Naive thymus-derived CD4-positive, alpha-beta T cell (primary cell): ENCODE data around the gene POLR2L. TPM values are rescaled to one million over a fixed set of nuclear protein-coding genes. Genes with fewer than 3 reads are reported as not detected.

ENCODE experiments used
- ATAC-seq: fragments of 150-1000 bp; cut with Tn5 transposase; 2 replicates; pipeline ENCODE4 v1.10.0; 2021; ENCODE audit warnings: mild to moderate bottlenecking, moderate library complexity
- CTCF ChIA-PET: fragments of 350-600 bp; sonication (Branson Sonifier 250); formaldehyde crosslinking; loops from one replicate; lab custom pipeline; 2021; ENCODE audit warnings: antibody characterized with exemption; lab: Charles Lee
- POLR2A ChIA-PET: fragments of 350-600 bp; sonication (Branson Sonifier 250); formaldehyde crosslinking; loops from one replicate; lab custom pipeline; 2021; ENCODE audit warnings: antibody characterized with exemption, inconsistent platforms; lab: Charles Lee
- DNase-seq, 9 donors: peaks; one replicate each; pipeline versions ENCODE4 v3.0.0 to v3.0.0-alpha.2; 2020 to 2022; ENCODE audit warnings: mixed read lengths in 1 of 9
- H3K27ac ChIP-seq: one replicate; pipeline ENCODE4 v1.7.0; 2013; ENCODE audit warnings: mild to moderate bottlenecking, low read depth, low read length, moderate library complexity
- H3K27me3 ChIP-seq, 2 donors: one replicate each; pipeline ENCODE4 v1.7.0; 2013; ENCODE audit warnings: low read length in 2 of 2, mild to moderate bottlenecking in 2 of 2, moderate library complexity in 2 of 2; ENCODE audit not compliant: control insufficient read depth in 2 of 2, insufficient read depth in 2 of 2
- H3K36me3 ChIP-seq, 3 experiments: 1 replicate in 2 of 3; 2 replicates in 1 of 3; pipeline ENCODE4 v1.7.0; 2013; ENCODE audit warnings: low read length in 3 of 3, mild to moderate bottlenecking in 3 of 3, moderate library complexity in 1 of 3; ENCODE audit not compliant: insufficient read depth in 3 of 3, control insufficient read depth in 2 of 3
- H3K4me1 ChIP-seq, 2 donors: one replicate each; pipeline ENCODE4 v1.7.0; 2013; ENCODE audit warnings: low read length in 2 of 2, mild to moderate bottlenecking in 2 of 2, moderate library complexity in 1 of 2; ENCODE audit not compliant: control insufficient read depth in 2 of 2, insufficient read depth in 2 of 2
- H3K4me3 ChIP-seq: 2 replicates; pipeline ENCODE4 v1.7.0; 2013; ENCODE audit warnings: mild to moderate bottlenecking, low read length
- H3K9me3 ChIP-seq, 3 experiments: 1 replicate in 2 of 3; 2 replicates in 1 of 3; pipeline ENCODE4 v1.7.0; 2013; ENCODE audit warnings: low read length in 3 of 3; ENCODE audit not compliant: control insufficient read depth in 2 of 3
- H3K27ac Mint-ChIP-seq, 9 donors: one replicate each; pipeline ENCODE4 v1.8.0; 2020 to 2022; ENCODE audit warnings: mixed read lengths in 9 of 9, mild to moderate bottlenecking in 8 of 9, moderate library complexity in 5 of 9, inconsistent platforms in 2 of 9
- H3K27me3 Mint-ChIP-seq, 5 donors: one replicate each; pipeline ENCODE4 v1.8.0; 2021 to 2022; ENCODE audit warnings: mixed read lengths in 5 of 5, mild to moderate bottlenecking in 1 of 5
- H3K36me3 Mint-ChIP-seq, 5 donors: one replicate each; pipeline ENCODE4 v1.8.0; 2020 to 2022; ENCODE audit warnings: mixed read lengths in 5 of 5, mild to moderate bottlenecking in 3 of 5, inconsistent platforms in 1 of 5
- H3K4me1 Mint-ChIP-seq, 7 donors: one replicate each; pipeline ENCODE4 v1.8.0; 2020 to 2022; ENCODE audit warnings: mixed read lengths in 7 of 7, mild to moderate bottlenecking in 3 of 7, inconsistent platforms in 1 of 7
- H3K4me3 Mint-ChIP-seq, 10 donors: one replicate each; pipeline ENCODE4 v1.8.0; 2020 to 2022; ENCODE audit warnings: mild to moderate bottlenecking in 10 of 10, mixed read lengths in 10 of 10, moderate library complexity in 6 of 10, inconsistent platforms in 2 of 10
- H3K9me3 Mint-ChIP-seq, 11 donors: one replicate each; pipeline ENCODE4 v1.8.0; 2020 to 2022; ENCODE audit warnings: mixed read lengths in 11 of 11, mild to moderate bottlenecking in 4 of 11, inconsistent platforms in 1 of 11, moderate library complexity in 1 of 11
- intact Hi-C, 2 donors: fragments of 100-400 bp; cut with micrococcal nuclease; formaldehyde crosslinking; loops; one replicate each; pipeline ENCODE4 v1.15.1; 2023
- polyA plus RNA-seq, 2 donors: library from polyadenylated mRNA; unstranded; fragments of 300-500 nt; fragmentation: Illumina TruSeq; gene quantifications; one replicate each; pipeline ENCODE4 v1.2.3, GENCODE V29; 2021
- total RNA-seq, 6 experiments: library from RNA in 5 of 6; stranded (reverse) in 5 of 6; gene quantifications; 1 replicate in 5 of 6; 2 replicates in 1 of 6; pipeline ENCODE4 v1.2.3 and lab custom pipeline; 2021 to 2026

The POLR2L gene
- total and polyA plus RNA-seq, 7 experiments from 2014 or later = 31.2 to 93.3 (median 49.1) TPM

GRCh38 chr11:855796-856195 lies 13.5 kb upstream of the POLR2L start:
- Mint-ChIP-seq H3K4me3 (no peak overlapping the region), H3K9me3 (no peaks in the 10 kb centered on the region), H3K36me3 (no peaks in the 10 kb centered on the region), H3K27me3 (no peaks in the 10 kb centered on the region), H3K27ac (no peak overlapping the region), H3K4me1 (peaks cover 0 to 9% (median 0%) of the 10 kb centered on the region in 7 donors)
- no peak for DNase-seq
- Histone ChIP-seq H3K4me1 (no peaks in the 10 kb centered on the region), H3K9me3 (no peaks in the 10 kb centered on the region), H3K27me3 (no peaks in the 10 kb centered on the region), H3K36me3 (no peaks in the 10 kb centered on the region), H3K4me3 (no peak overlapping the region), H3K27ac (no peak overlapping the region)
- intact Hi-C loops = no loop called here
- ChIA-PET POLR2A (interaction anchor here (0.5 kb wide), 1 partner anchor 17 kb away, joined by 4 read pairs; no protein-coding TSS in a partner anchor), CTCF (no interaction called here)
- no peak for ATAC-seq

- POLR2A ChIA-PET = no interaction called here
- Mint-ChIP-seq H3K4me1 (peaks cover 0 to 9% (median 0%) of the 10 kb centered on the region in 7 donors), H3K27me3 (no peaks in the 10 kb centered on the region), H3K27ac (no peak overlapping the region), H3K9me3 (no peaks in the 10 kb centered on the region), H3K36me3 (no peaks in the 10 kb centered on the region), H3K4me3 (no peak overlapping the region)
- ATAC-seq = no peak
- Histone ChIP-seq H3K27ac (no peak overlapping the region), H3K36me3 (no peaks in the 10 kb centered on the region), H3K27me3 (no peaks in the 10 kb centered on the region), H3K9me3 (no peaks in the 10 kb centered on the region), H3K4me1 (no peaks in the 10 kb centered on the region), H3K4me3 (no peak overlapping the region)
- intact Hi-C loops = no loop called here
- no peak for DNase-seq
- CTCF ChIA-PET = no interaction called here
Observed at GRCh38 chr11:855330-855674, 13.0 kb upstream of the POLR2L start.

GRCh38 chr11:854601-855329 lies 12.4 kb upstream of the POLR2L start:
- Histone ChIP-seq H3K36me3 (no peaks in the 10 kb centered on the region), H3K27ac (no peak overlapping the region), H3K4me1 (no peaks in the 10 kb centered on the region), H3K27me3 (no peaks in the 10 kb centered on the region), H3K9me3 (no peaks in the 10 kb centered on the region), H3K4me3 (no peak overlapping the region)
- Mint-ChIP-seq H3K27ac (no peak overlapping the region), H3K4me1 (peaks cover 0 to 10% (median 0%) of the 10 kb centered on the region in 7 donors), H3K27me3 (peaks cover 0 to 2% (median 0%) of the 10 kb centered on the region in 5 donors), H3K36me3 (no peaks in the 10 kb centered on the region), H3K9me3 (no peaks in the 10 kb centered on the region), H3K4me3 (no peak overlapping the region)
- DNase-seq (no peak), ATAC-seq (no peak)
- ChIA-PET CTCF (interaction anchor here (0.5 kb wide), 1 partner anchor 1226 kb away, joined by 3 read pairs; no protein-coding TSS in a partner anchor), POLR2A (no interaction called here)
- intact Hi-C loops = no loop called here

GRCh38 chr11:853682-854448 lies 11.5 kb upstream of the POLR2L start:
- intact Hi-C loops = no loop called here
- ChIA-PET POLR2A (no interaction called here), CTCF (interaction anchor here (0.5 kb wide), 1 partner anchor 1227 kb away, joined by 3 read pairs; no protein-coding TSS in a partner anchor)
- DNase-seq (no peak), ATAC-seq (no peak)
- H3K27ac ChIP-seq = no peak overlapping the region
- H3K27ac Mint-ChIP-seq = no peak overlapping the region
- H3K4me3 ChIP-seq = no peak overlapping the region
- H3K4me3 Mint-ChIP-seq = no peak overlapping the region
- H3K4me1 ChIP-seq = peaks cover 0 to 1% of the 10 kb centered on the region in 2 donors
- H3K9me3 Mint-ChIP-seq = no peaks in the 10 kb centered on the region
- peaks cover 0 to 1% of the 10 kb centered on the region in 2 donors for H3K27me3 ChIP-seq
- peaks cover 0 to 9% (median 0%) of the 10 kb centered on the region in 7 donors for H3K4me1 Mint-ChIP-seq
- H3K27me3 Mint-ChIP-seq = peaks cover 0 to 4% (median 0%) of the 10 kb centered on the region in 5 donors
- H3K9me3 ChIP-seq = no peaks in the 10 kb centered on the region
- H3K36me3 Mint-ChIP-seq = no peaks in the 10 kb centered on the region
- H3K36me3 ChIP-seq = no peaks in the 10 kb centered on the region

- ATAC-seq (no peak), DNase-seq (no peak)
- Histone ChIP-seq H3K4me3 (no peak overlapping the region), H3K27ac (no peak overlapping the region), H3K4me1 (peaks cover 5 to 7% of the 10 kb centered on the region in 2 donors), H3K9me3 (no peaks in the 10 kb centered on the region), H3K27me3 (peaks cover 0 to 6% of the 10 kb centered on the region in 2 donors), H3K36me3 (no peaks in the 10 kb centered on the region)
- peak overlapping the region in 2 of 10 donors; percentile 29 to 31 for H3K4me3 Mint-ChIP-seq
- peaks cover 0 to 13% (median 3%) of the 10 kb centered on the region in 7 donors for H3K4me1 Mint-ChIP-seq
- no peaks in the 10 kb centered on the region for H3K36me3 Mint-ChIP-seq
- peaks cover 0 to 10% (median 0%) of the 10 kb centered on the region in 5 donors for H3K27me3 Mint-ChIP-seq
- H3K9me3 Mint-ChIP-seq = no peaks in the 10 kb centered on the region
- POLR2A ChIA-PET = no interaction called here
- intact Hi-C loops = no loop called here
- no peak overlapping the region for H3K27ac Mint-ChIP-seq
- CTCF ChIA-PET = no interaction called here
Observed at GRCh38 chr11:852762-853161, 10.4 kb upstream of the POLR2L start.

GRCh38 chr11:850775-851763 lies 8.7 kb upstream of the POLR2L start:
- Histone ChIP-seq H3K4me3 (no peak overlapping the region), H3K36me3 (no peaks in the 10 kb centered on the region), H3K27me3 (peaks cover 0 to 6% of the 10 kb centered on the region in 2 donors), H3K27ac (no peak overlapping the region), H3K9me3 (no peaks in the 10 kb centered on the region), H3K4me1 (peaks cover 5 to 7% of the 10 kb centered on the region in 2 donors)
- Mint-ChIP-seq H3K4me3 (peak overlapping the region in 5 of 10 donors; percentile 12 to 75 (median 50)), H3K27me3 (peaks cover 0 to 10% (median 0%) of the 10 kb centered on the region in 5 donors), H3K9me3 (no peaks in the 10 kb centered on the region), H3K4me1 (peaks cover 0 to 9% (median 3%) of the 10 kb centered on the region in 7 donors), H3K36me3 (no peaks in the 10 kb centered on the region), H3K27ac (no peak overlapping the region)
- intact Hi-C loops = no loop called here
- ChIA-PET CTCF (no interaction called here), POLR2A (no interaction called here)
- DNase-seq (no peak), ATAC-seq (no peak)
